H9 (cell line): ENCODE results near the gene USP12. TPM values are rescaled to one million over a fixed set of nuclear protein-coding genes. Genes with fewer than 3 reads are reported as not detected.

Experiments
- DNase-seq: peaks from one replicate; pipeline ENCODE4 v3.0.0-alpha.2; 2017
- H2AFZ ChIP-seq: one replicate; pipeline ENCODE4 v1.6.1; 2013; ENCODE audit warnings: mild to moderate bottlenecking, low read length, control low read depth, moderate library complexity
- H2AK5ac ChIP-seq: 2 replicates; pipeline ENCODE4 v1.6.1; 2013; ENCODE audit warnings: low read length, control low read depth, mixed read lengths; ENCODE audit not compliant: insufficient read length
- H2BK120ac ChIP-seq: one replicate; pipeline ENCODE4 v1.6.1; 2013; ENCODE audit warnings: low read depth, mild to moderate bottlenecking, low read length, control low read depth, inconsistent platforms; ENCODE audit not compliant: poor library complexity, severe bottlenecking
- H2BK12ac ChIP-seq: 2 replicates; pipeline ENCODE4 v1.6.1; 2013; ENCODE audit warnings: low read length, control low read depth, mixed read lengths, low read depth; ENCODE audit not compliant: insufficient read length
- H2BK15ac ChIP-seq: 2 replicates; pipeline ENCODE4 v1.6.1; 2013; ENCODE audit warnings: low read depth, low read length, control low read depth
- H2BK20ac ChIP-seq: one replicate; pipeline ENCODE4 v1.6.1; 2013; ENCODE audit warnings: low read depth, mild to moderate bottlenecking, low read length, control low read depth, inconsistent platforms; ENCODE audit not compliant: poor library complexity, severe bottlenecking
- H2BK5ac ChIP-seq: 2 replicates; pipeline ENCODE4 v1.6.1; 2013; ENCODE audit warnings: low read length, control low read depth, mixed read lengths; ENCODE audit not compliant: insufficient read length
- H3K14ac ChIP-seq: 2 replicates; pipeline ENCODE4 v1.6.1; 2013; ENCODE audit warnings: low read length, control low read depth; ENCODE audit not compliant: insufficient read depth
- H3K18ac ChIP-seq: 2 replicates; pipeline ENCODE4 v1.6.1; 2013; ENCODE audit warnings: low read depth, mild to moderate bottlenecking, mixed read lengths, low read length, control low read depth; ENCODE audit not compliant: insufficient read length
- H3K23ac ChIP-seq: 2 replicates; pipeline ENCODE4 v1.6.1; 2013; ENCODE audit warnings: low read length, control low read depth, mixed read lengths, low read depth; ENCODE audit not compliant: insufficient read length
- H3K23me2 ChIP-seq: 2 replicates; pipeline ENCODE4 v1.6.1; 2013; ENCODE audit warnings: low read depth, mild to moderate bottlenecking, mixed read lengths, low read length, control low read depth; ENCODE audit not compliant: insufficient read length, poor library complexity, severe bottlenecking
- H3K27ac ChIP-seq: 2 replicates; pipeline ENCODE4 v1.5.1; 2013; ENCODE audit warnings: low read length, control low read depth, mixed read lengths, low read depth; ENCODE audit not compliant: insufficient read length
- H3K27me3 ChIP-seq: 2 replicates; pipeline ENCODE4 v1.6.1; 2013; ENCODE audit warnings: low read length, control low read depth, inconsistent platforms; ENCODE audit not compliant: insufficient read depth
- H3K4ac ChIP-seq: 2 replicates; pipeline ENCODE4 v1.6.1; 2013; ENCODE audit warnings: low read depth, mild to moderate bottlenecking, control low read depth, inconsistent platforms, low read length, moderate library complexity
- H3K4me1 ChIP-seq: 2 replicates; pipeline ENCODE4 v1.6.1; 2013; ENCODE audit warnings: low read length, control low read depth, inconsistent platforms; ENCODE audit not compliant: insufficient read depth
- H3K4me2 ChIP-seq: 2 replicates; pipeline ENCODE4 v1.6.1; 2013; ENCODE audit warnings: low read length, control low read depth, mixed read lengths; ENCODE audit not compliant: insufficient read length, insufficient read depth
- H3K56ac ChIP-seq: 2 replicates; pipeline ENCODE4 v1.6.1; 2013; ENCODE audit warnings: low read depth, mild to moderate bottlenecking, mixed read lengths, low read length, control low read depth; ENCODE audit not compliant: insufficient read length
- H3K79me1 ChIP-seq: 2 replicates; pipeline ENCODE4 v1.6.1; 2013; ENCODE audit warnings: low read depth, mild to moderate bottlenecking, moderate library complexity, low read length, control low read depth, inconsistent platforms; ENCODE audit not compliant: insufficient read depth, poor library complexity, severe bottlenecking
- H3K79me2 ChIP-seq: 2 replicates; pipeline ENCODE4 v1.6.1; 2013; ENCODE audit warnings: low read length, control low read depth, inconsistent platforms; ENCODE audit not compliant: insufficient read depth
- H3K9ac ChIP-seq: 2 replicates; pipeline ENCODE4 v1.6.1; 2013; ENCODE audit warnings: low read length, control low read depth, mixed read lengths; ENCODE audit not compliant: insufficient read length; ENCODE audit errors: extremely low read depth
- H3K9me3 ChIP-seq: one replicate; pipeline ENCODE4 v1.6.1; 2013; ENCODE audit warnings: low read depth, low read length, inconsistent platforms; ENCODE audit not compliant: control insufficient read depth
- H3T11ph ChIP-seq: one replicate; pipeline ENCODE4 v1.6.1; 2013; ENCODE audit warnings: mild to moderate bottlenecking, low read length, control low read depth, inconsistent platforms
- H4K20me1 ChIP-seq: one replicate; pipeline ENCODE4 v1.6.1; 2013; ENCODE audit not compliant: control insufficient read depth, insufficient read length, insufficient read depth
- H4K5ac ChIP-seq: 2 replicates; pipeline ENCODE4 v1.6.1; 2013; ENCODE audit warnings: low read depth, mild to moderate bottlenecking, mixed read lengths, low read length, control low read depth; ENCODE audit not compliant: insufficient read length
- H4K8ac ChIP-seq: replicated peaks from 2 replicates; pipeline ENCODE4 v1.6.1; 2013; ENCODE audit warnings: low read length, control low read depth, mixed read lengths, low read depth; ENCODE audit not compliant: insufficient read length
- H4K91ac ChIP-seq: 2 replicates; pipeline ENCODE4 v1.6.1; 2013; ENCODE audit warnings: low read depth, mild to moderate bottlenecking, moderate library complexity, mixed read lengths, low read length, control low read depth; ENCODE audit not compliant: insufficient read length
- H3K27ac Mint-ChIP-seq, 3 experiments: 2 replicates in 2 of 3; 3 replicates in 1 of 3; pipeline ENCODE4 v1.8.0; 2020 to 2021; ENCODE audit warnings: mixed read lengths in 3 of 3, mild to moderate bottlenecking in 1 of 3, moderate library complexity in 1 of 3
- H3K27me3 Mint-ChIP-seq: 2 replicates; pipeline ENCODE4 v1.8.0; 2021; ENCODE audit warnings: low read depth, mild to moderate bottlenecking, moderate library complexity, mixed read lengths
- H3K36me3 Mint-ChIP-seq, 3 experiments: 2 replicates in 2 of 3; 3 replicates in 1 of 3; pipeline ENCODE4 v1.8.0; 2020 to 2021; ENCODE audit warnings: low read depth in 3 of 3, mixed read lengths in 3 of 3; ENCODE audit not compliant: insufficient read depth in 1 of 3
- H3K4me1 Mint-ChIP-seq, 2 experiments: 2 replicates each; pipeline ENCODE4 v1.8.0; 2020; ENCODE audit warnings: mixed read lengths in 2 of 2
- H3K4me3 Mint-ChIP-seq, 2 experiments: 2 replicates in 1 of 2; 3 replicates in 1 of 2; pipeline ENCODE4 v1.8.0; 2020 to 2021; ENCODE audit warnings: mild to moderate bottlenecking in 2 of 2, mixed read lengths in 2 of 2, moderate library complexity in 1 of 2
- H3K9me3 Mint-ChIP-seq, 2 experiments: 2 replicates in 1 of 2; 3 replicates in 1 of 2; pipeline ENCODE4 v1.8.0; 2020; ENCODE audit warnings: mild to moderate bottlenecking in 2 of 2, mixed read lengths in 2 of 2, moderate library complexity in 1 of 2
- CTCF ChIP-seq: fragments of 200-600 bp; sonication (generic); conservative IDR thresholded peaks from 3 replicates; pipeline ENCODE4 v1.8.0; 2021; ENCODE audit warnings: antibody characterized with exemption, mild to moderate bottlenecking
- WGBS: extraction: QIAGEN DNeasy Blood & Tissue Kit; methylation state at CpG from one replicate; pipeline ENCODE4 v1.1.7; 2013; ENCODE audit warnings: missing lambda C conversion rate, low lambda C conversion rate, mixed read lengths; ENCODE audit not compliant: insufficient read length; ENCODE audit errors: extremely low coverage; 5-methylcytosine and 5-hydroxymethylcytosine counted together
- total RNA-seq: library from RNA; stranded (reverse); gene quantifications from 2 replicates; pipeline ENCODE4 v1.2.1, GENCODE V29; 2021

The USP12 gene
- total RNA-seq, 1 experiment from 2014 or later, result 24.8 TPM

- no peak overlapping the region for H2BK20ac ChIP-seq
- no peak for DNase-seq
- no peak for TF ChIP-seq CTCF
- H3K56ac ChIP-seq, result no peak overlapping the region
- H3K4me1 ChIP-seq, result no peaks in the 10 kb centered on the region
- H4K20me1 ChIP-seq, result no peaks in the 10 kb centered on the region
- H3K18ac ChIP-seq, result no peak overlapping the region
- H3K14ac ChIP-seq, result no peak overlapping the region
- no peak overlapping the region for H2BK12ac ChIP-seq
- H3K9me3 ChIP-seq, result no peaks in the 10 kb centered on the region
- H4K8ac ChIP-seq, result no peak overlapping the region
- Mint-ChIP-seq H3K9me3 (no peaks in the 10 kb centered on the region), H3K4me1 (no peaks in the 10 kb centered on the region; a peak in 1 of 4 replicates), H3K27ac (no peak overlapping the region), H3K36me3 (peaks cover 2 to 12% (median 8%) of the 10 kb centered on the region in 3 experiments; a peak in 4 of 7 replicates), H3K27me3 (no peaks in the 10 kb centered on the region), H3K4me3 (no peak overlapping the region)
- peaks cover under 1% of the 10 kb centered on the region; the same call in 1 of the 2 replicates for H3K79me2 ChIP-seq
- H3K23ac ChIP-seq, result no peak overlapping the region
- H4K91ac ChIP-seq, result no peak overlapping the region
- no peak overlapping the region for H2AFZ ChIP-seq
- H2BK15ac ChIP-seq, result no peak overlapping the region
- H2BK5ac ChIP-seq, result no peak overlapping the region
- no peak overlapping the region for H3K4me2 ChIP-seq
- H3T11ph ChIP-seq, result no peak overlapping the region
- H3K27me3 ChIP-seq, result no peaks in the 10 kb centered on the region
- no CpG with 5 or more reads among the region's 3 CpGs for WGBS
- no peaks in the 10 kb centered on the region for H3K79me1 ChIP-seq
- no peak overlapping the region for H3K9ac ChIP-seq
- no peak overlapping the region for H2BK120ac ChIP-seq
- H3K23me2 ChIP-seq, result no peaks in the 10 kb centered on the region
- H3K4ac ChIP-seq, result no peak overlapping the region
- no peak overlapping the region for H2AK5ac ChIP-seq
- no peak overlapping the region for H4K5ac ChIP-seq
- no peak overlapping the region for H3K27ac ChIP-seq
These were observed 61.4 kb downstream of the USP12 start for GRCh38 chr13:27110056-27110746.
